HG03457 (cell line): ENCODE data around the gene ALDH18A1.
"Not testable (repeated sequence)": the region's sequence is repeated elsewhere in the genome, so short reads cannot be mapped to it uniquely, and the experiment has no call there.

ENCODE experiments used
- ATAC-seq: cut with Tn5 transposase; IDR thresholded peaks from one replicate; pipeline ENCODE4 v1.9.1; 2021; ENCODE audit warnings: moderate number of reproducible peaks; ENCODE audit not compliant: unreplicated experiment

The ALDH18A1 gene

GRCh38 chr10:95651346-95652060 lies 5.0 kb downstream of the ALDH18A1 start:
- ATAC-seq, result no peak

GRCh38 chr10:95650232-95650631 lies 6.3 kb downstream of the ALDH18A1 start:
- no peak for ATAC-seq

- ATAC-seq, result no peak
Measured at GRCh38 chr10:95648138-95648537, 8.4 kb downstream of the ALDH18A1 start.

GRCh38 chr10:95646160-95646559 lies 10.4 kb downstream of the ALDH18A1 start:
- no peak for ATAC-seq

- ATAC-seq, result no peak
Measured at GRCh38 chr10:95644901-95645300, 11.6 kb downstream of the ALDH18A1 start.

GRCh38 chr10:95640891-95641315 lies 15.6 kb downstream of the ALDH18A1 start:
- no peak for ATAC-seq

GRCh38 chr10:95637911-95638310 lies 18.6 kb downstream of the ALDH18A1 start:
- no peak for ATAC-seq

- no peak for ATAC-seq
Measured at GRCh38 chr10:95637140-95637539, 19.4 kb downstream of the ALDH18A1 start.

- no peak for ATAC-seq
Measured at GRCh38 chr10:95635319-95635733, 21.2 kb downstream of the ALDH18A1 start.

GRCh38 chr10:95628786-95629185 lies 27.7 kb downstream of the ALDH18A1 start:
- ATAC-seq, result no peak

- ATAC-seq, result no peak
Measured at GRCh38 chr10:95626500-95626899, 30.0 kb downstream of the ALDH18A1 start.

- ATAC-seq, result not testable (repeated sequence)
Measured at GRCh38 chr10:95620415-95620814, 36.1 kb downstream of the ALDH18A1 start.

- ATAC-seq, result no peak
Measured at GRCh38 chr10:95618101-95618500, 38.4 kb downstream of the ALDH18A1 start.

GRCh38 chr10:95616446-95616845 lies 40.1 kb downstream of the ALDH18A1 start:
- ATAC-seq, result no peak

- ATAC-seq, result no peak
Measured at GRCh38 chr10:95613330-95613729, 43.2 kb downstream of the ALDH18A1 start.

- ATAC-seq, result no peak
Measured at GRCh38 chr10:95610727-95611126, 45.8 kb downstream of the ALDH18A1 start.

GRCh38 chr10:95606922-95607321 lies 49.6 kb downstream of the ALDH18A1 start:
- ATAC-seq, result no peak

- ATAC-seq, result no peak
Measured at GRCh38 chr10:95605163-95605562, 51.3 kb downstream of the ALDH18A1 start.

- ATAC-seq, result no peak
Measured at GRCh38 chr10:95604630-95605029, 51.9 kb downstream of the ALDH18A1 start.

GRCh38 chr10:95602382-95602781 lies 54.1 kb downstream of the ALDH18A1 start:
- ATAC-seq, result no peak

GRCh38 chr10:95601116-95601719 lies 55.3 kb downstream of the ALDH18A1 start:
- no peak for ATAC-seq

GRCh38 chr10:95600158-95600557 lies 56.4 kb downstream of the ALDH18A1 start:
- no peak for ATAC-seq

GRCh38 chr10:95597788-95598187 lies 58.7 kb downstream of the ALDH18A1 start:
- no peak for ATAC-seq
